ENCODE data around the gene PTGFRN. TPM values are rescaled to one million over a fixed set of nuclear protein-coding genes. Genes with fewer than 3 reads are reported as not detected.

The PTGFRN gene
- total and polyA plus RNA-seq, 7 donors = 6.6 to 179 (median 77.3) TPM

GRCh38 chr1:116916002-116916401 lies 6.3 kb downstream of the PTGFRN start:
- no peak for DNase-seq

DNA sequence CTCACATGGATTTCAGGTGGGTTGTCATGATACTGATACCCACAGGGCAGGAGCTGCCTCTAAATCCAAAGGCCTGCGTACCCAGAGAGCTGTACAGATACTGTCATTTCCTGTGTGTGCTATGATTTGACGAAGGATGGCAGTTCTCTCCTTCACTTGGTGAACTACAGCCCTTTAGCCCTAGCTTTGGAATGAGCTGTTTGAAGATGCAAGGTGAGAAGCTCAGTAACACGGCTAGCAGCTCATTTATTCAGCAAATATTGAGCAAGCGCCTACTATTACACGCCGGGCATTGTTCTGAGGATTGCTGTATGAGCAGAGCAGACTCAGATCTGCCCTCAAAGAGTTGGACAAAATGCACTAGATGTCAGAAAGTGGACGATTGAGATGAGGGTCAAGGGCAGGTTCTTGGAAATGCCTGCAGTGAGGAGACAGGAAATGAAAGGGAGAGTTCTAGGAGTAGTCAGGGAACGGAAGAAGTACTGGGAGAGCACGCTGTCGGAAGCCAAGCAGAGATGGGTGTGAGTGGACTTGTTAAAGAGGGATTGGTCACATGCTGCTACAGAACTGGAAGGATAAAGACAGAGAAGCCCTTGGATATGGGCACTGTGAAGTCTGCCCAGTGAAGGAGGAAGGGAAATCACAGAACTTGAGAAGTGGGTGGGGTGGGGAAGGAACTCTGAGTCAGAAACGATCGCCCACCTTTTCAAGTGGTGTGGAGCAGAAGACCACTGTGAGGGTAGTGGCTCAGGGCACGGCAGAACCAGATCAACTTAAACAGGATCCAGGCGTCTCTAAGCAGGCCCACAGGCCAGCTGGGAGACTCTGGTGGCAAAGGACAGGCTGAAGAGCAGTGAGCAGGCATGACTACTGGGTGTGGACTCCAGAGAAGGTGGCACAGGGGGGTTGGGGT lies 7.1 kb downstream of the PTGFRN start:
- Histone ChIP-seq H3K4me1 (peaks cover 0 to 91% (median 78%) of the 10 kb centered on the region in 4 donors), H3K36me3 (no peaks in the 10 kb centered on the region), H3K27ac (peak overlapping the region; percentile 85 to 98 (median 93)), H3K27me3 (no peaks in the 10 kb centered on the region), H3K4me3 (no peak overlapping the region), H3K9me3 (no peaks in the 10 kb centered on the region)
- intact Hi-C loops (cut with DNase I) = loop anchor here (10.0 kb wide), 2 partner anchors 542 to 908 kb away; partner anchors contain the start of gene ATP1A1
- 59 to 72% methylated on average over 14 of the region's 14 CpGs for WGBS, 2 donors
- peak; percentile 27 for DNase-seq
- TF ChIP-seq POLR2AphosphoS5 (IDR thresholded peaks at IDR 0.05) (no peak), EP300 (IDR thresholded peaks at IDR 0.05) (no peak)

More at GRCh38 chr1:116916002-116916401, 6.3 kb downstream of the PTGFRN start:
- H3K9me3 ChIP-seq = no peaks in the 10 kb centered on the region
- peaks cover 0 to 92% (median 84%) of the 10 kb centered on the region in 4 donors for H3K4me1 ChIP-seq
- intact Hi-C loops (cut with DNase I) = loop anchor here (10.0 kb wide), 2 partner anchors 541 to 909 kb away; partner anchors contain the start of gene ATP1A1
- no peaks in the 10 kb centered on the region for H3K36me3 ChIP-seq
- peak overlapping the region; percentile 85 to 98 (median 93) for H3K27ac ChIP-seq
- H3K27me3 ChIP-seq = no peaks in the 10 kb centered on the region
- WGBS, 2 donors = 74 to 87% methylated on average over 6 of the region's 6 CpGs
- H3K4me3 ChIP-seq = peak overlapping the region in 2 of 4 donors; percentile 31 to 39
- no peak for TF ChIP-seq EP300 (IDR thresholded peaks at IDR 0.05)
- TF ChIP-seq POLR2A (IDR thresholded peaks at IDR 0.05) = no peak
- TF ChIP-seq, protein P1, sequence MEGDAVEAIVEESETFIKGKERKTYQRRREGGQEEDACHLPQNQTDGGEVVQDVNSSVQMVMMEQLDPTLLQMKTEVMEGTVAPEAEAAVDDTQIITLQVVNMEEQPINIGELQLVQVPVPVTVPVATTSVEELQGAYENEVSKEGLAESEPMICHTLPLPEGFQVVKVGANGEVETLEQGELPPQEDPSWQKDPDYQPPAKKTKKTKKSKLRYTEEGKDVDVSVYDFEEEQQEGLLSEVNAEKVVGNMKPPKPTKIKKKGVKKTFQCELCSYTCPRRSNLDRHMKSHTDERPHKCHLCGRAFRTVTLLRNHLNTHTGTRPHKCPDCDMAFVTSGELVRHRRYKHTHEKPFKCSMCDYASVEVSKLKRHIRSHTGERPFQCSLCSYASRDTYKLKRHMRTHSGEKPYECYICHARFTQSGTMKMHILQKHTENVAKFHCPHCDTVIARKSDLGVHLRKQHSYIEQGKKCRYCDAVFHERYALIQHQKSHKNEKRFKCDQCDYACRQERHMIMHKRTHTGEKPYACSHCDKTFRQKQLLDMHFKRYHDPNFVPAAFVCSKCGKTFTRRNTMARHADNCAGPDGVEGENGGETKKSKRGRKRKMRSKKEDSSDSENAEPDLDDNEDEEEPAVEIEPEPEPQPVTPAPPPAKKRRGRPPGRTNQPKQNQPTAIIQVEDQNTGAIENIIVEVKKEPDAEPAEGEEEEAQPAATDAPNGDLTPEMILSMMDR (IDR thresholded peaks at IDR 0.05) = no peak
- no peak for TF ChIP-seq POLR2AphosphoS5 (IDR thresholded peaks at IDR 0.05)

GRCh38 chr1:116918714-116919357 lies 9.1 kb downstream of the PTGFRN start:
- TF ChIP-seq POLR2A (IDR thresholded peaks at IDR 0.05) (no peak), EP300 (IDR thresholded peaks at IDR 0.05) (no peak), POLR2AphosphoS5 (IDR thresholded peaks at IDR 0.05) (no peak)
- TF ChIP-seq, protein P1 (IDR thresholded peaks at IDR 0.05) = no peak
- no peak for DNase-seq
- intact Hi-C loops (cut with DNase I) = loop anchor here (10.0 kb wide), 2 partner anchors 544 to 906 kb away; partner anchors contain the start of gene ATP1A1
- peaks cover 0 to 78% (median 65%) of the 10 kb centered on the region in 4 donors for H3K4me1 ChIP-seq
- H3K4me3 ChIP-seq = no peak overlapping the region
- H3K27me3 ChIP-seq = no peaks in the 10 kb centered on the region
- 87% methylated on average over 5 of the region's 5 CpGs for WGBS, 2 donors
- no peaks in the 10 kb centered on the region for H3K9me3 ChIP-seq
- H3K36me3 ChIP-seq = no peaks in the 10 kb centered on the region
- no peak overlapping the region for H3K27ac ChIP-seq

GRCh38 chr1:116919802-116920201 lies 10.1 kb downstream of the PTGFRN start:
- Histone ChIP-seq H3K9me3 (no peaks in the 10 kb centered on the region), H3K4me3 (no peak overlapping the region), H3K36me3 (no peaks in the 10 kb centered on the region), H3K27me3 (no peaks in the 10 kb centered on the region), H3K27ac (no peak overlapping the region), H3K4me1 (peaks cover 0 to 69% (median 56%) of the 10 kb centered on the region in 4 donors)
- DNase-seq = peak; percentile 65
- intact Hi-C loops (cut with DNase I) = loop anchor here (10.0 kb wide), 2 partner anchors 545 to 905 kb away; partner anchors contain the start of gene ATP1A1
- TF ChIP-seq POLR2AphosphoS5 (IDR thresholded peaks at IDR 0.05) (no peak), POLR2A (IDR thresholded peaks at IDR 0.05) (no peak), EP300 (IDR thresholded peaks at IDR 0.05) (no peak)
- TF ChIP-seq, protein P1 (IDR thresholded peaks at IDR 0.05) = no peak
- WGBS, 2 donors = 85 to 86% methylated on average over 2 of the region's 2 CpGs

DNA sequence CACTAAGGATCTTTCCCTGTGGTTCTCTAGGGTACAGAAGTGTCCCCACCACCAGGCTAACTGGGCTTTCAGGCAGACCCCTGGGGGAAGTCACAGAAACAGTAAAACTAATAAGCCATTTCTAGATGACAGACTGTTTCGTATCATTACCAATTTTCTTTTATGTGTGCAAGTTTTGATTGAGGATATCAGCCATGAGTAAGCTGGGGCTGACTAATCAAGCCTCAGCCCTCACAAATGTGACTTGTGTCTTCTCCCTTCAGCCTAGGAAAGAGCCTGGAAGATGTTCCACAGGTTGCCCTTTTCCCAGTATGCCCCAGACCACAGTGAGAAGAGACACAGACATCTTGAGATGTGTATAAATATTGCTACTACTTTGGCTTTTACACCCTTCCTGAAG lies 10.5 kb downstream of the PTGFRN start:
- intact Hi-C loops (cut with DNase I) = no loop called here
- Histone ChIP-seq H3K27ac (no peak overlapping the region), H3K27me3 (no peaks in the 10 kb centered on the region), H3K9me3 (no peaks in the 10 kb centered on the region), H3K36me3 (no peaks in the 10 kb centered on the region), H3K4me3 (no peak overlapping the region), H3K4me1 (peaks cover 0 to 65% (median 52%) of the 10 kb centered on the region in 4 donors)
- DNase-seq = no peak
- 78 to 86% methylated on average over 1 of the region's 1 CpG for WGBS, 2 donors
- TF ChIP-seq POLR2AphosphoS5 (IDR thresholded peaks at IDR 0.05) = no peak
- TF ChIP-seq, protein P1 (IDR thresholded peaks at IDR 0.05) = no peak

All from sigmoid colon (tissue), 7 donors.